Stimulated activated naive CD4-positive, alpha-beta T cell (primary cell): Measurements from ENCODE around the gene OR10A5.
"Not testable (repeated sequence)": the region's sequence is repeated elsewhere in the genome, so short reads cannot be mapped to it uniquely, and the experiment has no call there.

Experiments used
- DNase-seq, 6 experiments: peaks; one replicate each; lab custom pipeline; 2025; lab: John Stamatoyannopoulos, UW

OR10A5 gene

DNA sequence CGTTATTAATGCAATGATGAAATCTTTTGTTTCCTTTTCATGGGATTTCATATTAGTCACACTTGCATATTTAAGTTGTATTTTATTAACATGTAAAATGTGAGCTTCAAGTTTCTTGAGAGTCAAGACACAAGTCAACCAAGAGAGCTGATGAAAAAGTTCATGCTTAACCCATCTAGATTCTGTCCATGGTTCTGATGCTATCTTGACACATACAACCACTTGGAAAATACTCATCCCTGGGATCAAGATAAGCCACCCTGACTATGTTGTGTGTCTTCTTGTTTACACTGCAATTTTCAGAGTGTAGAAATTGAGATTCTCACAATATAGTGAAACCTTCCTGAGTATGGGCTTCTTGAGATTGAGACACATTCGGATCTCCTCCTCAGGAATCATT lies 30.3 kb downstream of the OR10A5 start:
- no peak for DNase-seq

DNA sequence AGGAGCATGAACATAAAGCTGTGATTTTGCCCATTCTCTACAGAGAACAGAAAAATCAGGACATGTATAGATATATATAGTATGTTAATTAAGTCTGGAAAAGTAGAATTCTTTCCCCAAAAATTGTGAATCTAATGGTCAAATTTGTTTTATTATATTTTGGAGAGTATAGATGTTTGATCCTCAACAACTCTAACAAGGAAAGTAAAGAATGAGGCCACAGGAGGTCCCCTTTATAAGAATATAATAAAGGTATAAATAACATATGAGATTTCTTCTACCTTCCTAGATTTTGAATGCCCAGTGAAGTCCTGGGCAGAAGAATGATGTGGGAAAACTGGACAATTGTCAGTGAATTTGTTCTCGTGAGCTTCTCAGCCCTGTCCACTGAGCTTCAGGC lies 30.8 kb downstream of the OR10A5 start, which contains the start of gene OR10A4:
Gene OR10A4, plus strand, starts transcription at position 301 of the 400 bp plus-strand sequence. Its CDS starts 23 bp downstream, at position 324.
- no peak for DNase-seq

DNA sequence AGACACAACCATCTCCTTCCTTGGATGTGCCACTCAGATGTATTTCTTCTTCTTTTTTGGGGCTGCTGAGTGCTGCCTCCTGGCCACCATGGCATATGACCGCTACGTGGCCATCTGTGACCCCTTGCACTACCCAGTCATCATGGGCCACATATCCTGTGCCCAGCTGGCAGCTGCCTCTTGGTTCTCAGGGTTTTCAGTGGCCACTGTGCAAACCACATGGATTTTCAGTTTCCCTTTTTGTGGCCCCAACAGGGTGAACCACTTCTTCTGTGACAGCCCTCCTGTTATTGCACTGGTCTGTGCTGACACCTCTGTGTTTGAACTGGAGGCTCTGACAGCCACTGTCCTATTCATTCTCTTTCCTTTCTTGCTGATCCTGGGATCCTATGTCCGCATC lies 31.4 kb downstream of the OR10A5 start:
- no peak for DNase-seq

DNA sequence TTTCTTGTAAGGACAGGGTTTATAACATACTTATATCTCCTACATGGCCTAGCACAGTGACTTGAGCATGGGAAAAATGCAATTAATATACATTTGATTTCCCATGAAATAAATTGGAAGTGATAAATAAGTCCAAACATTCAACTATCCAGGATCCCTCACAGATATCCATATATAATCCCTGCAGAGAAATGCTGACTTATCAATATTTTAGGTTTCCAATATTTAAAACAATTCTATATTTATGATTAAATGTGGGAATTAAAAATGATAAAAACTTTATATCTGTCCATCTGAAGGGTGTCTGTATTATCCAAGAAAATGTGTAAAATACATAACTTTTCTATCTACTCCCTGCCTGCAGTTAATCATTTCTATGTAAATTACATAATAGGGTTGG lies 37.3 kb downstream of the OR10A5 start:
- DNase-seq: no peak

DNA sequence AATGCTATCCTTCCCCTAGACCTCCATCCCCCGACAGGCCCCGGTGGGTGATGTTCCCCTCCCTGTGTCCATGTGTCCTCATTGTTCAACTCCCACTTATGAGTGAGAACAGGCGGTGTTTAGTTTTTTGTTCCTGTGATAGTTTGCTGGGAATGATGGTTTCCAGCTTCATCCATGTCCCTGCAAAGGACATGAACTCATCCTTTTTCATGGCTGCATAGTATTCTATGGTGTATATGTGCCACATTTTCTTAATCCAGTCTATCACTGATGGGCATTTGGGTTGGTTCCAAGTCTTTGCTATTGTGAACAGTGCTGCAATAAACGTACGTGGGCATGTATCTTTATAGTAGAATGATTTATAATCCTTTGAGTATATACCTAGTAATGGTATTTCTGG lies 42.2 kb downstream of the OR10A5 start:
- DNase-seq: not testable (repeated sequence)

DNA sequence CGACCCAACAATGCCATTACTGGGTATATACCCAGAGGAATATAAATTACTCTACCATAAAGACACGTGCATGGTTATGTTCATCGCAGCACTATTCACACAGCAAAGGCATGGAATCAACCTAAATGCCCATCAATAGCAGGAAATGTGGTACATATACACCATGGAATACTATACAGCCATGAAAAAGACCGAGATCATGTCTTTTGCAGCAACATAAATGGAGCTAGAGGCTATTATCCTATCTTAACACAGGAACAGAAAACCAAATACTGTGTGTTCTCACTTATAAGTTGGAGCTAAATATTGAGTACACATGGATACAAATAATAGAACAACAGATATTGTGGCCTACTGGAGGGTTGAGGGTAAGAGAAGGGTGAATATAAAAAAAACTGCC lies 43.3 kb downstream of the OR10A5 start:
- DNase-seq: no peak

DNA sequence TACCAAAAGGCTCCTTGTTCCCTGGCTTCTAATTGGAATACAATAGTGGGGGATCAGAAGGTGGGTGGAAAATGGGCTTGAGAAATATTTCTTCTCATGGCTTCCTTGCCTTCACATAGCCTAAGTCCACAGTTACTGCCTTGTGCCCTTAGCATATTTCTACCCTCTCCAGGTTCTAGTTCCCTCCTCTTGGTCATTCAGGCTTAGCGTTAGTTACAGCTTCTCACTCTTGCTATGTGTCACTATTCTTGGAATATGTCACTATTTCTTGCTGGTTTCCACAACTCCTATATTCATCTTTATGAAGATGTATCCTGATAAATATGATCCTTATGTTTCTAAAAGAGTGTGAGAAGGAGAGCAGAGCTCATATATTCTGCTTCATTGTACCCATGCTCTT lies 44.4 kb downstream of the OR10A5 start:
- DNase-seq: no peak

DNA sequence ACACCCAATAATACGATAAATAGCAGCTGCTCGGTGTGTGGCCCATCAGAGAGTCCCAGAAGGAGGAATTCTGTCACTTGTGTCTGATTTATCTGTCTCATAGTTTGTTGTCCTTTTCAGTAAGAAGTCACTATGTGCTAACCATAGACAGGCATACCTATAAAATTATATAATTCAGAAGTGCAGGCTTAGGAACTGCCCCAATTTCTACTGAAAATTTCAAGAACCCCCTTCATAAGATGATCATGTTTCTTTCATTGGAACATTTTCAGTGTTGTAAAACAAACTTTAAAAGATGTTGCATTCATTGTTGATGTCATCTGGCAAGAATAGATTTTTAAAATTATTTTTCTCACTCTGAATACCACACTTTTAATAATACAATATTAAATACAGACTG lies 46.9 kb downstream of the OR10A5 start, which contains the start of gene OR2D2:
Gene OR2D2, minus strand, starts transcription at position 101 of the 400 bp plus-strand sequence. Its CDS starts 0 bp downstream, at position 101.
- no peak for DNase-seq

DNA sequence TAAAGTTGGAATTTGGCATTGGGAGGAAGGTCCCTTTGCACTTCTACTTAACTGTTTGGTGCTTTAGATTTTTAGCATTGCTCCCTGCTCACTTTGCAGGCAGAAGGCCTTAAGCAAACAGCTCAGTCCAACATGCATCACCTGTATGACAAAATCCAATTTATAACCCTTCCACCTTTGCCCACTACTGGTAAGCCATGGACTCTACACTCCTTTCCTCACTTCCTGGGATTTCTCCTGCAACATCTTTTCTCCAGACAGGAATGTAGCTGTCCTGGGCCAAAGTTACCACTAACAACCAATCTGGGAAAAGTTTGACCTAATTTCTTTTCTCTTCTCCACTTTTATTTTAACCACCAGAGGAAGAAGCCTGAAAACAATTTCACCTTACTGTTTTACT lies 48.6 kb downstream of the OR10A5 start:
- DNase-seq: no peak

DNA sequence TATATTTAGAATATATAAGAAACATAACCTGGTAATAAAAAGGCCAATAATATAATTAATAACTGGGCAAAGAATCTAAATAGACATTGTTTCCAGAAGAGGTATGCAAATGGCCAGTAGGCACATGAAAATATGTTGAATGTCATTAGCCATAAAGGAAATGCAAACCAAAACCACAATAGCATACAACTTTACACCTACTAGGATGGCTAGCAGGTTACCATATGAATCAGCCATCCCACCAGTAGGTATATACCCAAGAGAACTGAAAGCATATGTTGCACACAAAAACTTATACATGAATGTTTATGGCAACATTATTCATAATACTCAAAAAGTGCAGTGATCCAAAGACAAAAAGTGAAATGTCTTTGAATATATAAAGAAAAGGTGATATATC lies 49.5 kb downstream of the OR10A5 start:
- no peak for DNase-seq
